Thyroid gland (tissue), 4 donors: ENCODE results near the gene CCDC183.

Experiments
- POLR2A ChIP-seq, 2 donors: fragments of 450-650 bp; IDR thresholded peaks; one replicate each; pipeline ENCODE4 v1.6.1; 2017; ENCODE audit warnings: antibody characterized with exemption in 2 of 2, mild to moderate bottlenecking in 2 of 2, moderate library complexity in 1 of 2
- TF ChIP-seq, protein P1 (sequence below), 6 experiments: fragments of 200-600 bp in 3 of 6; fragments of 450-650 bp in 3 of 6; sonication (generic) in 3 of 6; IDR thresholded peaks; one replicate each; pipeline ENCODE4 v1.5.1; 2016 to 2019; ENCODE audit warnings: antibody characterized with exemption in 6 of 6, mild to moderate bottlenecking in 2 of 6, inconsistent platforms in 1 of 6, moderate library complexity in 1 of 6

GRCh38 chr9:136853596-136854112 lies 57.5 kb downstream of the CCDC183 start:
- TF ChIP-seq, protein P1, sequence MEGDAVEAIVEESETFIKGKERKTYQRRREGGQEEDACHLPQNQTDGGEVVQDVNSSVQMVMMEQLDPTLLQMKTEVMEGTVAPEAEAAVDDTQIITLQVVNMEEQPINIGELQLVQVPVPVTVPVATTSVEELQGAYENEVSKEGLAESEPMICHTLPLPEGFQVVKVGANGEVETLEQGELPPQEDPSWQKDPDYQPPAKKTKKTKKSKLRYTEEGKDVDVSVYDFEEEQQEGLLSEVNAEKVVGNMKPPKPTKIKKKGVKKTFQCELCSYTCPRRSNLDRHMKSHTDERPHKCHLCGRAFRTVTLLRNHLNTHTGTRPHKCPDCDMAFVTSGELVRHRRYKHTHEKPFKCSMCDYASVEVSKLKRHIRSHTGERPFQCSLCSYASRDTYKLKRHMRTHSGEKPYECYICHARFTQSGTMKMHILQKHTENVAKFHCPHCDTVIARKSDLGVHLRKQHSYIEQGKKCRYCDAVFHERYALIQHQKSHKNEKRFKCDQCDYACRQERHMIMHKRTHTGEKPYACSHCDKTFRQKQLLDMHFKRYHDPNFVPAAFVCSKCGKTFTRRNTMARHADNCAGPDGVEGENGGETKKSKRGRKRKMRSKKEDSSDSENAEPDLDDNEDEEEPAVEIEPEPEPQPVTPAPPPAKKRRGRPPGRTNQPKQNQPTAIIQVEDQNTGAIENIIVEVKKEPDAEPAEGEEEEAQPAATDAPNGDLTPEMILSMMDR (IDR thresholded peaks at IDR 0.05) = no peak
- no peak for TF ChIP-seq POLR2A (IDR thresholded peaks at IDR 0.05)
